ENCODE results near the gene HMGN1. TPM values are rescaled to one million over a fixed set of nuclear protein-coding genes. Genes with fewer than 3 reads are reported as not detected.
"Not testable (repeated sequence)": the region's sequence is repeated elsewhere in the genome, so short reads cannot be mapped to it uniquely, and the experiment has no call there.

HMGN1 gene
- polyA plus RNA-seq, 5 donors: 571 to 808 (median 708) TPM

GRCh38 chr21:39374046-39374445, 25.2 kb upstream of the HMGN1 start:
- DNase-seq: no peak

- no peak for DNase-seq
These were observed 24.7 kb upstream of the HMGN1 start for GRCh38 chr21:39373634-39374033.

DNA sequence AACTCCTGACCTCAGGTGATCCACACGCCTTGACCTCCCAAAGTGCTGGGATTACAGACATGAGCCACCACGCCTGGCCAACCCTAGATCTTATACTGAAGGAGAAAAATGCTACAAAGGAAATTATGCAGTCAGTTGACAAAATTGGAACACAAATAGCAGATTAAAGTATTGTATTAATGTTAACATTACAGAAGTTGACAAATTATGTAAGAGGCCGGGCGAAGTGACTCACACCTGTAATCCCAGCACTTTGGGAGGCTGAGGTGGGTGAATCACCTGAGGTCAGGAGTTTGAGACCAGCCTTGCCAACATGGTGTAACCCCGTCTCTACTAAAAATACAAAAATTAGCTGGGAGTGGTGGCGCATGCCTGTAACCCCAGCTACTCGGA, 21.0 kb upstream of the HMGN1 start:
- not testable (repeated sequence) for DNase-seq

- no peak for DNase-seq
These were observed 18.9 kb upstream of the HMGN1 start for GRCh38 chr21:39367783-39368182.

DNA sequence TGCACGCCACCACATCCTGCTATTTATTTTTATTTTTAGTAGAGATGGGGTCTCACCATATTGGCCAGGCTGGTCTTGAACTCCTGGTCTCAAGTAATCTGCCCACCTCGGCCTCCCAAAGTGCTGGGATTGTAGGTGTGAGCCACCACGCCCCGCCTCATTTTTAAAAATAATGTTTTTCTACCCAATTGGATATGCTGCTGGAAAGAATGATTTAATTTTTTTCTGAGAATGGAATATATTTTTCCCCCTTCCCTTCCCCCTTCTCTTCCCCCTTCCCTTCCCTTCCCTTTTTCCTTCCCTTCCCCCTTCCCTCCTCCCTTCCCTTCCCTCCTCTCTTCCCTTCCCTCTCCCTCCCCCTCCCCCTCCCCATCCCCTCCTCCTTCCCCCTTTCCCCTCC, 17.7 kb upstream of the HMGN1 start:
- DNase-seq: no peak

DNA sequence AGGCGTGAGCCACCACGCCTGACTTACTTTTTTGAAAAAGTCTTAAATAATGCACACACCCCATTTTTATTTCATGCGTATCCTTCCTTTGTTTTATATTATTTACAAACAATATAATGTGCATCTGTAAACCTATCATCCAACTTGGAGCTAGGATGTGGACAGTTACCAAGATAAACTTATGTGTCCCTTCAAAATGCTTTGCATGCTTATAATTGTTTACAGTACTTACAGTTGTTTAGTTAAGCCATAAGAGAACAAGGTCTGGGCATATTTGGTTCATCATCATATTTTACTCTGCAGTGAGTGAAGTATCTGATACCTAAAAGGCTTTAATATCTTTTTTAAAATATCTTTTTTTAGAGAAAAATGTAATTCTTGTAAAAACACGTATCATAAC, 16.1 kb upstream of the HMGN1 start:
- DNase-seq: no peak

DNA sequence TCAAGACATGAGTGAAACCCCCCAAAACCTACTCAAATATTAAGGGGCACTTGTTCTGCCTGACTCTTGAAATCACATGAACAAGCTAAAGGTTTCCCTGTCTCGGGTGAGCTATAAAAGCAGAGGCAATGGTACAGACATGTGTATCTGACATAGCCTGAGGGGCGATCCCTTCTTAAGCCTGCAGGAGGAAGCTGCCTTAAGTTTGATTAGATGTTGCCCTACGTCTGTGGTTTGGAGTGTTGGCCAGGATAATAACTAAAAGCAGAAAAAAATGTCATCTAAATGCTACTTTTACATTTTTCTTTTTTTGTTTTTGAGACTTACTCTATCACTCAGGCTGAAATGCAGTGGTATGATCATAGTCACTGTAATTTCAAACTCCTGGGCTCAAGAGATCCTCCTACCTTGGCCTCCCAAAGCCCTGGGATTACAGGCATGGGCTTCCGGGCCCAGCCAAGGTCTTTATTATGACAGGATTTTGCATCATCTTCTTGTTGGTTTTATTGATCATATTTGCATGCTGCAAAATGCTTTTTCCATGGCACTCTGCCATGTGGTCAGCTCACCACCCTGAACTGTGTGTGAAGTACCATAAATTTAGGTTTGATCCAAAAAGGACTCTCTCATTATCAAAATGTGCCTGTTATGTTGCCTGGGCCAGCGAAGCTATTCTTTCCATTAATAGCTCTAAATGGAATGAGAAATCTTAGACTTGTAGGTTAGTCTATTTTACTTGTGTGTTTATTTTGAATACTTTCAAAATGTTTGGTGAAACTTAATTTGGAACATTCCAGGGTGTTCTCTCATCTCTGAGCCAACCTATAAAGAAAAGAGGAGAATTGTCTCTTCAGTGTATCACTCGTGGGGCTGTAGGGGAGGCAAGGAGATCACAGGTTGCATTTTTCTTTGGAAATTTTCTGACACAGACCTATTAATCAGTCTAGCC, 15.0 kb upstream of the HMGN1 start:
- DNase-seq: no peak

GRCh38 chr21:39362733-39363132, 13.8 kb upstream of the HMGN1 start:
- DNase-seq: no peak

DNA sequence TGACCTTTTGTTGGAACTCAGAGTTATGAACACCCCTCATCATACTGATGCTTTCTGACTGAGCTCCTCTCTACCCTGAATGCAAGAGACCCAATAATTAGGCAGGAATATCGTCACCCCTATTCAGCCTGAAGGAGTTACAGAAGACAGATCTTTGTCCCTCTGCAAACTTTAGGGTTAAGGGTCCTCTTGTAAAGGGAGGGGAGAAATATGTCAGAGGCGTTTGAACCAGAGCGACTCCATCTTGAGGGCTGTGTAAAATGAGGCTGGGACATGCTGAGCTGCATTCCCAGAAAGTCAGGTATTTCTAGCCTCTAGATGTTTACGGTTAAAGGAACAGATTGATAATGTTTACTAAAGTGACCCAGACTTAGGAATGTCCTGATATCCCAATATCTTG, 10.5 kb upstream of the HMGN1 start:
- DNase-seq: no peak

- DNase-seq: no peak
These were observed 4.4 kb upstream of the HMGN1 start for GRCh38 chr21:39353295-39353694.

GRCh38 chr21:39350094-39351005, 1.5 kb upstream of the HMGN1 start:
- DNase-seq: peak in 1 of 2 donors; percentile 24

GRCh38 chr21:39349211-39350093, 564 bp upstream of the HMGN1 start:
- peak; percentile 95 to 96 for DNase-seq

- DNase-seq: peak in 1 of 2 donors; percentile 23
These were observed 891 bp downstream of the HMGN1 start for GRCh38 chr21:39348040-39348354.

GRCh38 chr21:39347537-39347936, 1.4 kb downstream of the HMGN1 start:
- no peak for DNase-seq

- no peak for DNase-seq
These were observed 2.1 kb downstream of the HMGN1 start for GRCh38 chr21:39346671-39347331.

DNA sequence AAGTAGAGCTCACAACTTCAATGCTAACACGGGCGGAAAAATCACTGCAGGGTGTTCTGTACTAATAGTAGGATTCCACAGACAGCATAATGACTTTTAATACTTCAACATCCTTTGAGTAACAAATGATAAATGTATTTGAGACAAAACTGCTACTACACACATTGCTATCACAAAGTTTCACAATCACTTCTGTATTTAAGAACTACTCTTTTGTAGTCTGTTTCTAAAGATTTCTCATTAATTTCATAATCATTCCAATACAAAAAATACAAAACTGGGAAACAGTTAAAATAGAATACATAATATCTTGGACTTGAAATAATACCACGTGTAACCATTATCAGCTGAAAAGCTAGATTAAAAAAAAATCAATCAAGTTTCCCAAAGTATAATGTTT, 2.7 kb downstream of the HMGN1 start:
- no peak for DNase-seq

GRCh38 chr21:39345440-39345839, 3.4 kb downstream of the HMGN1 start:
- no peak for DNase-seq

DNA sequence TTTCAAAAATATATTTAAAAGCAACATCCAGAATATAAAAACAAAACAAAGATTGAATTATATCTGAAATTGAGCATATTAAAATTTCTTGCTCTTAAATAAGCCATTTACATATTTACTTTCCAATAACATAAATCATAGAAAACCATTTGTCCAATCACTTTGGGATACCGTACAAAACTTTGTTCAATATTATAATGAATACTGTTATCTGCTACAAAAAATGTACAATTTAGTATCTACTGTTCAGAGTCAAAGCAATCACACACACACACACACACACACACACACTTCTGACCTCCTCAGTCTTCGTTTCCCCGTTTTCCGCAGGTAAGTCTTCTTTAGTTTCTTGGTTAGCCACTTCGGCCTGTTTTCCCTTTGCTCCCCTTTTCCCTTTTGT, 4.0 kb downstream of the HMGN1 start:
- DNase-seq: no peak

DNA sequence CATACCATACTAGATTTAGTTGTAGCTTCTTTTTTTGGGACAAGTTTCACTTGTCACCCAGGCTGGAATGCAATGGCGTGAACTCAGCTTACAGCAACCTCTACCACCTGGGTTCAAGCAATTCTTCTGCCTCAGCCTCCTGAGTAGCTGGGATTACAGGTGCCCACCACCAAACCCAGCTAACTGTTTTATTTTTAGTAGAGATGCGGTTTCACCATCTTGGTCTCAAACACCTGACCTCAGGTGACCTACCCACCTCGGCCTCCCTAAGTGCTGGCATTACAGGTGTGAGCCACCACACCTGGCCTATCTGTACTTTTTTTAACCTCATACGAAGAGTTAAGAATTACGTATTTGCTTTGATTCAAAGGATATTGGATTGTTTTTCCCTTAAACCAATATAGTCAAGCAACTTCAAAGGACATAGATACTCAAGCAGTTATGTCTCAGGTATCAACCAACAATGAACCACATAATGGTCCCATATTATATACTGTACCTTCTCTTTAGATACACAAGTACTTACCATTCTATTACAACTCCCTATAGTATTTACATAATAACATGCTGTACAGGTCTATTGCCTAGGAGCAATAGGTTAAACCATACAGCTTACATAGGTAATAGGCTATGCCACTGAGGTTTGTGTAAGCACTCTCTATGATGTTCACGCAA, 7.5 kb downstream of the HMGN1 start:
- DNase-seq: no peak

GRCh38 chr21:39340687-39341086, 8.2 kb downstream of the HMGN1 start:
- no peak for DNase-seq

- no peak for DNase-seq
These were observed 9.7 kb downstream of the HMGN1 start for GRCh38 chr21:39339231-39339630.
